Activated CD4-positive, CD25-positive, alpha-beta regulatory T cell treated with anti-CD3 and anti-CD28 coated beads, Interleukin-2, amount 50 U/mL, for 72 hours (primary cell): ENCODE data around the gene MUC7.
"Not testable (repeated sequence)": the region's sequence is repeated elsewhere in the genome, so short reads cannot be mapped to it uniquely, and the experiment has no call there.

Experiments used
- DNase-seq: peaks from one replicate; pipeline ENCODE4 v3.0.0; 2021

The MUC7 gene

GRCh38 chr4:70471897-70472296 is at the start of gene MUC7:
MUC7 (plus strand) TSS chr4:70472197; CDS start chr4:70474022, 1,825 bp downstream.
- DNase-seq, result no peak

- no peak for DNase-seq
These were observed 46.7 kb upstream of the MUC7 start for GRCh38 chr4:70425306-70425705.

GRCh38 chr4:70426789-70427188 is 45.2 kb upstream of the MUC7 start:
- no peak for DNase-seq

GRCh38 chr4:70437197-70437596 is 34.8 kb upstream of the MUC7 start:
- DNase-seq, result no peak

DNA sequence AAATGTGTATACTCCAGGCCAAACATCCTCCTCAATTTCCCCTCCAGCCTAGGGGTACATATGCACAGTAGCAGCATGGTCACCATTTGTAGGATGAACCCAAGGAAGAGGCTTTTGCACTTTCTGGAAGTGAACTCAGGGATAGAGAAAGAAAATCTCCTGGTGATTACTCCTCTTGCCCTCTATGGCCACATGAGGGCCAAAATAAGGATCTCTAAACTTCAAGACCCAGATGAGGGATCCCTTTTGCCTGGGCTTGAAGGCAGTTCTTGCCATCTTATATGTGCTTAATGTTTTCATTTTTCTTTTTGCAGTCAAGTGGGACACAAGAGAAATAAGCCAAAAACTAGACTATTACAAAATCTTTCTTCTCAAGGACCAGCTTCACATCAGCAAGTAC is 29.5 kb upstream of the MUC7 start:
- no peak for DNase-seq

DNA sequence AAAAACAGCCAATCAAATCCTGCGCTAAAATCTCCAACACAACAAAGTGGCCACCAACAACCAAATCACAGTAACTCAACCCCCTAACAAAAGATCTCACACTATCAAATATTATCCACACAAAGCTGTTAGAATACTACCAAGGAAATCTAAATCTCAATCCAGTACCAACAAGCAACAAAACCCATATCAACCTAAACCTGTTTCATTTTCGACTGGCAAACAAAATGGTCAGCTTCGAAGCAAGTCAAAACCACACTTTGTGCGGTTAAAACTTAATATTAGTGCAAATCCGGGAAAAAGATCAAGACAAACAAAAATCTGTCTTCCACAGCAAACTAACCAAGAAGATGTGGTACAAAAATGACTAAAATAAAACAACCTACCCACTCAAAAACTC is 28.7 kb upstream of the MUC7 start:
- no peak for DNase-seq

DNA sequence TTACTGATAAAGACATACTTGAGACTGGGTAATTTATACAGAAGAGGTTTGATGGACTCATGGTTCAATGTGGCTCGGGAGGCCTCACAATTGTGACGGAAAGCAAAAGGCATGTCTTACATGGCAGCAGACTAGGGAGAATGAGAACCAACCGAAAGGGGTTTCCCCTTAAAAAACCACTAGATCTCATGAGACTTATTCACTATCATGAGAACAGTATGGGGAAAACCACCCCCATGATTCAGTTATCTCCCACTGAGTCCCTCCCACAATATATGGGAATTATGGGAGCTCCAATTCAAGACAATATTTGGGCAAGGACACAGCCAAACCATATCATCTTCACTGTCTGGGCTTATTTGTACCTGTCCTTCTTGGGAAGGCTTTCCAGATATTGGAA is 22.8 kb upstream of the MUC7 start:
- no peak for DNase-seq

DNA sequence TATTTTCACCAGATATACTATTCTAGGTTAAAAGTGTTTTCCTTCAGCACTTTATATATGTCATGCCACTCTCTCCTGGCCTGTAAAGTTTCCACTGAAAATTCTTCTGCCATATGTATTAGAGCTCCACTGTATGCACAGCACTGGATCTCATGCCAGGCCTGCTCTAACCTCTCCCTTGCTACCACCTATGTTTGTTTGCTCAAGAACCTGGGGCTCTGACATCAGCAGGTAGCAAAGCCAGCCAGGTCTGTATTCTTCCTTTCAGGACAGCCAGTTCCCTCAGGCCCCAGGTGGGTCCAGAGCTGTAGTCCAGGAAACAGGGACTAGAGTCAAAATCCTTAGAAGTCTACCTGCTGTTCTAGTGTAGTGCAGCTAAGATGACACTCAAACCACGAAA is 19.1 kb upstream of the MUC7 start:
- DNase-seq, result no peak

DNA sequence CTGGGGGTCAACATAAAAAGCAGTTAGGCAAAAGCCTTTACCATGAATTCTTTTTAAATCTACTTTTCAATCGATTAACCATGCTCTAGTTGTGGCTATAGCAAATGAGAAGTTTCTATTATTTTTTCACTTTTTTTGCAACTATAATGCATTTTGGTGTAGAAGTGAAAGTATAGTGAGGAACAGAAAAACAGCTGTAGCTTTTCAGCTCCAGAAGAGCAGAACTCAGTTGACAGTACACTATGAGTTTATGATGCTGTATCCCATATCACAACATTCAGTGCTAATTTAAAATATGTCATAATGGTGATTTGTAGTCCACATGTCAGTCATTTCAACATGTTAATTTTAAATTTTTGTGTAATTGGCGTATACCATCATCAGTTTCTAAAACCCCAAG is 8.7 kb upstream of the MUC7 start:
- DNase-seq, result no peak

- DNase-seq, result no peak
These were observed 1.7 kb downstream of the MUC7 start for GRCh38 chr4:70473679-70474078.

GRCh38 chr4:70488748-70489147 is 16.8 kb downstream of the MUC7 start:
- no peak for DNase-seq

DNA sequence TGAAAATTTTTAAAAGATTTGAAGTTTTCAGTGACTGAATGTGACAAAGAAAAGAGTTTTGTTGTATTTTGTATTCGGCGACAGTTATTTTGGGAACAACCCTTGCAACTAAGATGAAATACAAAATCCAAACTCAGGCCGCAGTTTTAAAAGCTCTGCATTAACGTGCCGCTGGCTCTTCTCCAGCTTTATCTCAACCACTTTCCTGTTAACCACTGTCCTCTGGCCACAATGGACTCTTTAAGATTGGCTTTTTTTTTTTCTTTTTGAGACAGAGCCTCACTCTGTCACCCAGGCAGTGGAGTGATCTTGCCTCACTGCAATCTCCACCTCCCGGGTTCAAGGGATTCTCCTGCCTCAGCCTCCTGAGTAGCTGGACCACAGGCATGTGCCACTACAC is 24.2 kb downstream of the MUC7 start:
- DNase-seq, result no peak

DNA sequence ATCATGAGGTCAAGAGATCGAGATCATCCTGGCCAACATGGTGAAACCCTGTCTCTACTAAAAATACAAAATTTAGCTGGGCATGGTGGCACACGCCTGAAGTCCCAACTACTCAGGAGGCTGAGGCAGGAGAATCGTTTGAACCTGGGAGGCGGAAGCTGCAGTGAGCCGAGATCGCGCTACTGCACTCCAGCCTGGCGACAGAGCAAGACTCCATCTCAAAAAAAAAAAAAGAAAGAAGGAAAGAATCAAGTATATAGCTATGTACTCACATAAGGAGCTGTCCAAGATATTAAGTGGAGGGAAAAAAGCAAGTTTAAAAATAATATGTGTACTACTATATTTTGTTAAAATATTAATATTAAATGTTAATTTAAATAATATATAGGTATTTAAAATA is 29.8 kb downstream of the MUC7 start:
- not testable (repeated sequence) for DNase-seq

DNA sequence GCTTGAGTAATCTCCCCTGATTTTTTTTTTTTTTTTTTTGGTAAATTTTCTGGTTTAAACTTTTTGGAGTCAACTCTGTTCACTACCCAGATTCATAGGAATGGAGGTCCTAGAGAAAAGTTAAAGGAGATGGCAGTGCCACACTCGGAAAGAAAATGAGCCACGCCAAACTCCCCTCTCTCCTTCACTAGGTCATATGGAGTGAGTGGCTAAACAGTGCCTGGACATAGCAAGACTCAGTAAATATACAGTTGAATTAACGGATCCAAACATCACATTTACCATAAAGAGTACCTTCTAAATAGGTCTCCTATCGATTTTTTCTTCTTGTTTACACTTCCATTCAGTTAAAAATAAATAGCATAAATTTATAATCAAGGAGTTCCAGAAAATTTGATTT is 32.7 kb downstream of the MUC7 start:
- DNase-seq, result no peak

DNA sequence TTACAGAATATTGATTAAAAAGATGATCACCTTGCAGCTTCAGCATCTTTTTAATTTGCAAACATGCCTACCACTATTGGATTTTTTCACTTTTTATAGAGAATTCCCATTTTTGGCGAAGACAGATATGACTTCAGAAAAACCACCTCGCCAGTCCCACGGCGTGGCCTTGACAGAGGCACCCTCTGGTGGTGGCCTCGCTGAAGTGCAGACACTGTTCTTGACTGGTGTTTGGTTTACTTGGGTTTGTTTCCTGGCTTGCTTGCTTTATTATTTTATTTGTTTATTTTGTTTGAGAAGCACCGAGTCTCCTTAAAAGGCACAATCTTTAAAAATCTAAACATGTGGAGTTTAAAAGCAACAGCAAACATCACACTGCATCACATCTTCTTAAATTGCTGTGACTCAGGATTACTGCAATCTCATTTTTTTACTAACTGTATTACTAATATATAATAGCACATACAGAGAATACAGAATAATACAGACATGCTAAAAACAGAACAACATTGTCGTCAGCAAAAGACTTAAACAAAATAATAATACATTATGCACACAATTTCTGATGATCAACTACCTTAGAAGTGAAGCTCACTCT is 33.3 kb downstream of the MUC7 start:
- DNase-seq, result peak; percentile 42

- DNase-seq, result no peak
These were observed 36.8 kb downstream of the MUC7 start for GRCh38 chr4:70508801-70509200.

- no peak for DNase-seq
These were observed 39.4 kb downstream of the MUC7 start for GRCh38 chr4:70511365-70511764.

DNA sequence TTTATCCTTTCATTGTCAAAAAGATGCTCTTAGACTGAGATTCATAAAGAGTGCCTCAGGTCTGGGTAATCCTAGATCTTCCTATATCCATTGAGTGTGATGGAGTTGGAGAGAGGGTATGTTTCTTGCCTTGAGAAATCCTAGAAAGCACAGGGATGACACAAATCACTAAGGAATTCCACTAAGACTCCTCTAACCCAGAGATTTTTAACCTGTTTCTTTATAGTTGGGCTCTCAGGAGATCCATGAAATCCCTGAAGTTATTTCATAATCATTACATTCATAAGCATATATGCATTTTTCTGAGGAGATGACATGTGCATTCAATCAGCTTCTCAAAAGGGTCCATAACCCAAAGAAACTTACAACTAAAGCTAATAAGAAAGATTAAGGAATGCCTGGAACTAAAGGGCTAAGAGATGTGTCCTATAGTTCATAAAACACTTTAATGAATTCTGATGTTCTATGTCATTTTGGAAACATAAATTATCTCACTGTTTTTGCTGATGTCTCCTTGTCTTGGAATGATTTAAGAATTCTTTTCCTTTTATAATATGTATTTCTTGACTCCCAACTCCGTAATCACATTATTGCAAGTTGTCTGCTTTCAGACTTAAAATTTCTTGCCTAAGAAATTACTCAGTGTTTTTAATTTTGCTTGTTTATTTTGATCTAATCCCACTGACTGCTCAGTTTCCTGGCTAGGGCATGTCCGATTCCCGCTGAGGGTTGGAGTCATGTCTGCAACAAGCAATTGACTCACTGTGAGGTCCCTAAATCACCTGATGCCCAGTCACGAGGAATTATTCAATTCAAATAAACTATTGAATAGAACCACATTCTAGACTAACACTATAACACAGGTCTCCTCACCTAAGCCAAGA is 43.6 kb downstream of the MUC7 start:
- DNase-seq, result no peak

DNA sequence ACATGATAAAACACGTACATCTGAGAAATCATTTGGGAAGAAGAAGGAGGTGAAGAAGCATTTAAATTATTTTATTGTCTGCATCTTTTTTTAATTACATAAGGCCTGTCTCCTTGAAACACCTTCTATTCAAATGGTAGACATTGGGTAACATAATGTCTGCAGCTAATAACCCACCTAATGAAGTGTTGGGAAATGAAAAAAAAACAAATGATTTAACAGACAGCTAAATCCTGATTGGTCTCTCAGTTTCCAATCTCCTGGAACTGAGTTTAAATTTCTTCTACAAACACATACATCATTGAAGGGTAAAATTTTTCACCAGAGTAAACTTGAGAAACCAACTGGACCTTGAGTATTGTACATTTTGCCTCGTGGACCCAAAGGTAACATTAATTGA is 46.3 kb downstream of the MUC7 start, which contains the start of gene AMTN:
AMTN (plus strand) TSS at position 301 of the 400 bp plus-strand sequence. CDS start 209 bp downstream, outside the sequence.
- DNase-seq, result no peak

DNA sequence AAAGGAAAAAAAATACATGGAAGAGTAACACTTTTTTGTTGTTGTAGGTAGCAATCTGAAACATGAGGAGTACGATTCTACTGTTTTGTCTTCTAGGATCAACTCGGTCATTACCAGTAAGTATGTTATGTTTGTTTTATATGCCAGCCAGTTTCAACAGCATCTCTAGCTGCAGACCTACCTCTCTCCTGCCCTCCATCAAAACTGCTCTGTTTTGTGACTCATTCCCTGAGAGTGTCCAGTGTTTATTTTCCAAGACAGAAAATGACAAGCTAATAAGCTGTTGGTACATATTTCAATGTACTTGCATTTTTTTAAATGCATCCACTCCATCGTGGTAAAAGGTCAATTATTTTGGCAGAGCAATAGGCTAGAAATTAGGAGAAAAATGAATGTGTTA is 46.7 kb downstream of the MUC7 start:
- no peak for DNase-seq

DNA sequence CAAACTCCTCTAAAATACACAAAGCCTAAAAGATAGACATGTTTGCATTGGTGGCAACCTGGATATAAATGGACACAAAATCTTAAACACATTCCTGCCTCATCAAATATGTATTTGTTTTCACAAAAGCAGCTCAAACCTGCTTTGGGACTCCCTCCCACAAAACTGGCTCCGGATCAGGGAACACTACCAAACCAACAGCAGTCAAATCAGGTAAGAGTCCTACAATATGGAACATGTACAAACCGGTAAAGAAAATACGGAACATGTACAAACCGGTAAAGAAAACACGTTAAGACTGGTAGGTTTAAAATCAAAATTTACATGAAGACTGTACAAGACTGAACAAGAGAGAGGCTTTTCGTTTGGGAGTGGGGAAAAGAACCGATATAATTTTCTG is 50.6 kb downstream of the MUC7 start:
- no peak for DNase-seq

GRCh38 chr4:70530997-70531396 is 59.0 kb downstream of the MUC7 start:
- no peak for DNase-seq

DNA sequence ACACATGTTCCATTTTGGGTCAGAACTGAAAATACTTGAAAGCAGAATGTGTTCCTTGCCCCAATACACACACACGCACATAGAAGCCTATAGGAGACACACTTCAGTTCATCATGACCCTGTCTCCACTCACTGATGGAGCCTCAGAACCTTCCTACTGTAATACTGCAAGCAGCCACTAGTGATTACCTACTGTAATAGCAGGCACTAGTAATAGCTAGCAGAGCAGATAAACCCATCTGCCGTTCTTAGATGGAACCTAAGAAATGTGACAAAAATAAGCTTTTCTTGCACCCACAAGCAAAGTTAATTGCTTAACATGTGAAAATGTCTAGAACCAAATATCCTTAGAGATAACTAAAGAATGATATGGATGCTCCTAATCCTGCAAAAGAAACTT is 60.0 kb downstream of the MUC7 start:
- DNase-seq, result no peak
